Pulmonary artery endothelial cell (primary cell): ENCODE measurements around the gene COL6A1. TPM values are rescaled to one million over a fixed set of nuclear protein-coding genes. Genes with fewer than 3 reads are reported as not detected.
"Not testable (repeated sequence)": the region's sequence is repeated elsewhere in the genome, so short reads cannot be mapped to it uniquely, and the experiment has no call there.

Experiments
- DNase-seq: peaks from one replicate; pipeline ENCODE4 v3.0.0-alpha.2; 2011; ENCODE audit warnings: low read depth, low spot score
- total RNA-seq: library from RNA; depleted of rRNA; stranded (reverse); fragments of >200 nt; gene quantifications from 2 replicates; pipeline ENCODE4 v1.2.3, GENCODE V29; 2014

COL6A1 gene
- total RNA-seq, 1 donor from 2014 or later = 18.7 TPM

- no peak for DNase-seq
Observed at GRCh38 chr21:45945066-45945867, 36.3 kb upstream of the COL6A1 start.

- no peak for DNase-seq
Observed at GRCh38 chr21:45945868-45946210, 35.7 kb upstream of the COL6A1 start.

GRCh38 chr21:45947296-45947695, 34.3 kb upstream of the COL6A1 start:
- DNase-seq = no peak

GRCh38 chr21:45947716-45948255, 33.8 kb upstream of the COL6A1 start:
- no peak for DNase-seq

- no peak for DNase-seq
Observed at GRCh38 chr21:45948576-45949141, 32.9 kb upstream of the COL6A1 start.

- no peak for DNase-seq
Observed at GRCh38 chr21:45949928-45950739, 31.4 kb upstream of the COL6A1 start.

- no peak for DNase-seq
Observed at GRCh38 chr21:45950740-45951515, 30.6 kb upstream of the COL6A1 start.

- no peak for DNase-seq
Observed at GRCh38 chr21:45951676-45952075, 29.9 kb upstream of the COL6A1 start.

GRCh38 chr21:45952527-45952926, 29.0 kb upstream of the COL6A1 start:
- DNase-seq = not testable (repeated sequence)

GRCh38 chr21:45952974-45953373, 28.6 kb upstream of the COL6A1 start:
- no peak for DNase-seq

GRCh38 chr21:45954261-45954660, 27.3 kb upstream of the COL6A1 start:
- DNase-seq = no peak

GRCh38 chr21:45954921-45955320, 26.6 kb upstream of the COL6A1 start:
- no peak for DNase-seq

GRCh38 chr21:45957551-45957950, 24.0 kb upstream of the COL6A1 start:
- no peak for DNase-seq

GRCh38 chr21:45957981-45958600, 23.5 kb upstream of the COL6A1 start:
- no peak for DNase-seq

- DNase-seq = no peak
Observed at GRCh38 chr21:45959182-45959581, 22.4 kb upstream of the COL6A1 start.

- no peak for DNase-seq
Observed at GRCh38 chr21:45959779-45960390, 21.7 kb upstream of the COL6A1 start.

- DNase-seq = not testable (repeated sequence)
Observed at GRCh38 chr21:45961408-45961807, 20.2 kb upstream of the COL6A1 start.

GRCh38 chr21:45962531-45963231, 18.9 kb upstream of the COL6A1 start:
- DNase-seq = no peak

- no peak for DNase-seq
Observed at GRCh38 chr21:45963232-45963570, 18.4 kb upstream of the COL6A1 start.

GRCh38 chr21:45964649-45965048, 16.9 kb upstream of the COL6A1 start:
- no peak for DNase-seq
